ENCODE measurements around the gene SVIL.

DNA sequence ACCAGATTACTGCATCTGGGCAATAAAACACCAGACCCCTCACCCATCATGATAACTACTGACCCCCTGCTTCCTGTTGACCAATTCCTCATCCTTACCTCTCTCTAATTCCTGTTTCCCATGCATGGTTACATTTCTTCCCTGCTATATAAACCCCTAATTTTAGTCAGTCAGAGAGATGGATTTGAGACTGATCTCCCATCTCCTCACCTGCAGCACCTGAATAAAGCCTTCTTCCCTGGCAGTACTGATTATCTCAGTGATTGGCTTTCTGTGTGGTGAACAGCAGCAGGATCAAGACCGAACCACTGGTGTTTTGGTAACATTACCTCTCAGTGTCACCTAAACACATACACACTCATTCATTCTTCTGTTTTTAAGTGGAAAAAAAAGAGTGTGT is 41.2 kb upstream of the SVIL start:
- TF ChIP-seq, protein P1, sequence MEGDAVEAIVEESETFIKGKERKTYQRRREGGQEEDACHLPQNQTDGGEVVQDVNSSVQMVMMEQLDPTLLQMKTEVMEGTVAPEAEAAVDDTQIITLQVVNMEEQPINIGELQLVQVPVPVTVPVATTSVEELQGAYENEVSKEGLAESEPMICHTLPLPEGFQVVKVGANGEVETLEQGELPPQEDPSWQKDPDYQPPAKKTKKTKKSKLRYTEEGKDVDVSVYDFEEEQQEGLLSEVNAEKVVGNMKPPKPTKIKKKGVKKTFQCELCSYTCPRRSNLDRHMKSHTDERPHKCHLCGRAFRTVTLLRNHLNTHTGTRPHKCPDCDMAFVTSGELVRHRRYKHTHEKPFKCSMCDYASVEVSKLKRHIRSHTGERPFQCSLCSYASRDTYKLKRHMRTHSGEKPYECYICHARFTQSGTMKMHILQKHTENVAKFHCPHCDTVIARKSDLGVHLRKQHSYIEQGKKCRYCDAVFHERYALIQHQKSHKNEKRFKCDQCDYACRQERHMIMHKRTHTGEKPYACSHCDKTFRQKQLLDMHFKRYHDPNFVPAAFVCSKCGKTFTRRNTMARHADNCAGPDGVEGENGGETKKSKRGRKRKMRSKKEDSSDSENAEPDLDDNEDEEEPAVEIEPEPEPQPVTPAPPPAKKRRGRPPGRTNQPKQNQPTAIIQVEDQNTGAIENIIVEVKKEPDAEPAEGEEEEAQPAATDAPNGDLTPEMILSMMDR (IDR thresholded peaks at IDR 0.05) = no peak
- TF ChIP-seq POLR2AphosphoS5 (IDR thresholded peaks at IDR 0.05) (no peak), POLR2A (IDR thresholded peaks at IDR 0.05) (no peak)
